Chondrocyte (in vitro differentiated cells): ENCODE measurements around the gene CARHSP1. TPM values are rescaled to one million over a fixed set of nuclear protein-coding genes. Genes with fewer than 3 reads are reported as not detected.
A peak's percentile ranks its signal among the peaks of the same experiment; 100 is the strongest.

Experiments used
- DNase-seq: peaks from one replicate; pipeline ENCODE4 v3.0.0; 2021; ENCODE audit warnings: mixed read lengths, low spot score
- H3K27ac Mint-ChIP-seq: one replicate; pipeline ENCODE4 v1.8.0; 2021; ENCODE audit warnings: mild to moderate bottlenecking, moderate library complexity, mixed read lengths; ENCODE audit not compliant: unreplicated experiment
- H3K27me3 Mint-ChIP-seq: 2 replicates; pipeline ENCODE4 v1.8.0; 2021; ENCODE audit warnings: low read depth, mixed read lengths
- H3K36me3 Mint-ChIP-seq: 2 replicates; pipeline ENCODE4 v1.8.0; 2021; ENCODE audit warnings: low read depth, mixed read lengths
- H3K4me1 Mint-ChIP-seq: 2 replicates; pipeline ENCODE4 v1.8.0; 2021; ENCODE audit warnings: low read depth, mild to moderate bottlenecking, mixed read lengths
- H3K4me3 Mint-ChIP-seq: one replicate; pipeline ENCODE4 v1.8.0; 2021; ENCODE audit warnings: mild to moderate bottlenecking, moderate library complexity, mixed read lengths; ENCODE audit not compliant: unreplicated experiment
- H3K9me3 Mint-ChIP-seq: 2 replicates; pipeline ENCODE4 v1.8.0; 2021; ENCODE audit warnings: low read depth, mixed read lengths
- CTCF ChIP-seq: fragments of 200-600 bp; sonication (generic); IDR thresholded peaks from 2 replicates; pipeline ENCODE4 v1.5.0; 2021; ENCODE audit warnings: antibody characterized with exemption, mild to moderate bottlenecking, moderate library complexity
- total RNA-seq: library from RNA; stranded (reverse); gene quantifications from 3 replicates; pipeline ENCODE4 v1.2.1, GENCODE V29; 2021

Gene CARHSP1
- total RNA-seq, 1 donor from 2014 or later = 57.4 TPM

GRCh38 chr16:8892101-8892575, 23.3 kb upstream of the CARHSP1 start:
- Mint-ChIP-seq H3K4me1 (peaks cover 22% of the 10 kb centered on the region), H3K9me3 (no peaks in the 10 kb centered on the region), H3K27ac (peak overlapping the region; percentile 70), H3K36me3 (peaks cover 28% of the 10 kb centered on the region), H3K4me3 (no peak overlapping the region), H3K27me3 (no peaks in the 10 kb centered on the region)
- no peak for TF ChIP-seq CTCF
- peak; percentile 47 for DNase-seq

DNA sequence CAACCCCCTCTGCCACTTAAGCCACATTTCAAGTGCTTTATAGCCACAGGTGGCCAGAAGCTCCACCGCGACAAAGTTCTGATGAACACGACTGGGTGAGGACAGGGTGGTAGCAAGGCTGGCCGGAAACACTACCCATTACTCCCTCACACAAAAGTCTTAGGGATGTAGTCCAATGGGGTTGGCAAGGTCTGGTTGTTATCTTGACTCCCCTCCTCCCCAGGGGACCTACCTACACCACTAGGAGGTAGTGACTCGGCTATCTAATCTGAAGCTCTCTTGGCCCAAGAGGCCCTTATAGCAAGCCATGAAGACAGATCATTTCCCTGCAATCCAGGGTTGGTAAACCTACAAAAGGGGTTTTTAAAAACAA, 21.7 kb upstream of the CARHSP1 start:
- Mint-ChIP-seq H3K4me3 (no peak overlapping the region), H3K27ac (no peak overlapping the region), H3K36me3 (peaks cover 28% of the 10 kb centered on the region), H3K9me3 (no peaks in the 10 kb centered on the region), H3K4me1 (peaks cover 36% of the 10 kb centered on the region), H3K27me3 (no peaks in the 10 kb centered on the region)
- DNase-seq = peak; percentile 35
- TF ChIP-seq CTCF = no peak

DNA sequence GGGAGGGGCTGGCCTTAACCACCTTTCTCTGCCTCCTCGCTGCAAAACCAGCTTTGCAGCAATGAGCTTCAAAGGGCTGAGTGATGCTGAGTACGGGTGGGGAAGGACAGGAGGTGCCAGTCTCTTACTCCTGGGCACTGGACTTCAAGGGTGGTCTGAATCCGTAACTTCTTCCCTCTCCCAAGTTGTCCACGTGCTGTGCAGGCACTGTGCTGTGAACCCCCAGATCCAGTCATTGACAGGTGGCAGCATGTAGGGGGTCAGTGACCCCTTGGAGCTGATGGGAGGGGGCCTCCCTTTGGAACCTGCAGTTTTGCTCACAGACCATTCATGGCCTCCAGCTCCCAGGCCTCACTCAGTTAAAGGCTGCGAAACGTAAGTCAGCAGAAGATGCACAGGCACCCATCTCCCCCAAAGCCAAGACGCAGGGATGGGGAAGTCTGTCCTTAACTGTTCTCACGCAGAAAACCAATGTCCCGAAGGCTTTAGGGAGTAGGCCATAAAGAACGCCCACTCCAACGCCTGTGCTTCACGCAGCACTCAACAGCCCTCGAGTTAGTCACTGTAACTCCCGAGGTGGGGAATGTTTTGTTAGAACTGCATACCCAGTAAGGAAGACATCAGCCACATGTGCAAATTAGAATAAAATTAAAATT, 21.2 kb upstream of the CARHSP1 start:
- H3K4me1 Mint-ChIP-seq = peaks cover 36% of the 10 kb centered on the region
- H3K27me3 Mint-ChIP-seq = no peaks in the 10 kb centered on the region
- DNase-seq = peak; percentile 35
- H3K4me3 Mint-ChIP-seq = no peak overlapping the region
- H3K36me3 Mint-ChIP-seq = peaks cover 23% of the 10 kb centered on the region
- H3K27ac Mint-ChIP-seq = no peak overlapping the region
- no peak for TF ChIP-seq CTCF
- H3K9me3 Mint-ChIP-seq = no peaks in the 10 kb centered on the region

DNA sequence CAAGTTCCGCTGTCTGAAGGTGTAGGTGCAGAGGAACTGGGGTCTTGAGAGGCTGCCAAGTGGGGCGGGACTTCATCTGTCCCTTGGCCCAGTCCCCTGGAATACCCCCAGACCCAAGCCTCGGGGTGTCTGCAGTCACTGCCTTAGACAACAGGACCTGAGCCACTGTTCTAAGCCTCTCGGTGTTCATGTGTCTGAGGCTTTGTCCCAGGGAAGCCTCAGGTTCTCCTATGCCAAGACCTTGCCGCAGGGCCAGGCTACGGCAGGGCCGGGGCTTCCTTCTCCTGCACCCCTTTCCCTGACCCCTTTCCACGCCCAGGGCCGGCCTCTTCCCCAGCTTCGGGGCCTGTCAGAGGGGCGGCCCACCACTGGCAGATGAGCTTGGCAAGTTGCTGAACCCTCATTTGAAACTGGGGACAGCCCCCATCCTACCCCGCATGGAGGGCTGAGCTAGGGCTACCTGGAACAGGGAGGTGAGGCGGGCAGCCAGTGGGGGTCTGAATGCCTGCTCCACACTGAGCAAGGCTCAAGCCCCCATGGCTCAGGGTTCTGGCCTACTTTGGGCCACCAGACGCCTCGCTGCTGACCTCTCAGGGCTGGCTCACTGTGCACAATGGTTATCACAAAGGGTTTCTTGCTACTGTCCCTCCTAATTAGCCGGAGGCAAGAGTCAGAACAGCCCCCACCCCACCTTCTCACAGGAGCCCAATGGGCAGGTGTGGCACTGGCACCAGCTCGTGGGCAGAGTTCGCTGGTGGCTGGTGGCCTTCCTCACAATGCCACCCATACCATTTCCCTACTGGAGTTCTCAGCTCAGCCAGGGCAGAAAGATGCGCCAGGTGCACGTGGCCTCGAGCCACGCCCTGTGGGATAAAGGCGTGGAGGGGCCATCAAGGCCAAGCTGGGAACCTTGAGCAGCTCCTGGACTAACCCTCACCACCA, 20.4 kb upstream of the CARHSP1 start:
- DNase-seq = peak; percentile 75
- peaks cover 36% of the 10 kb centered on the region for H3K4me1 Mint-ChIP-seq
- H3K9me3 Mint-ChIP-seq = no peaks in the 10 kb centered on the region
- no peaks in the 10 kb centered on the region for H3K27me3 Mint-ChIP-seq
- H3K27ac Mint-ChIP-seq = no peak overlapping the region
- no peak overlapping the region for H3K4me3 Mint-ChIP-seq
- peaks cover 17% of the 10 kb centered on the region for H3K36me3 Mint-ChIP-seq
- no peak for TF ChIP-seq CTCF

DNA sequence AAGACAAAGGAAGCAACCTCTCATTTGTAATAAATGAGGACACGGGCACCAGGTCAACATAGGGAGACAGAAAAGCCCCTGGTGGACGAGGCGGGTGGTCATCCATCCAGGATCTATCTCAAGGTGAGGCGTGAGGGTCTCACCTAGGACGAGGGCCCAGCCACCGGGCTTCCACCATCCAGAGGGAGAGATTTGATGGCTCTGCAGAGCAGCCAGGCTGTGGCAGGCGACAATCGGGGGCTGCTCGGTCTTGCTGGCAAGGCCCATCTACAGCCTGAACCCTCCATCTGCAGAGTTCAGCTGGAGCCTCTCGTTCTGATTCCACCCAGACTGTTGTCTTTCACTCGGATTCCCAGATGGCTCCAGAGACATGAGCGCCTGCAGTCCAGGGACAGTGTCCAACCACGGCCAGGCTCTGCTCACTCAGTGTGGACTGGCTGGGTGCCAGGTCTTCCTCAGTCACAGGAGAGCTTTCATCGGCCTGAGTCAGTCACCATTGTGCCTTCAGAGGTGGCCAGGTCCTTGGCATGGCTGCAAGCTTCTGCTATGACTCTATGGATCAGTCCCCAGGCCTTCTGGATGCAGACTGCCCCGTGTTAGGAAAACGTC, 19.2 kb upstream of the CARHSP1 start:
- no peak overlapping the region for H3K27ac Mint-ChIP-seq
- H3K4me3 Mint-ChIP-seq = no peak overlapping the region
- no peak for TF ChIP-seq CTCF
- no peaks in the 10 kb centered on the region for H3K27me3 Mint-ChIP-seq
- H3K4me1 Mint-ChIP-seq = peaks cover 36% of the 10 kb centered on the region
- no peaks in the 10 kb centered on the region for H3K9me3 Mint-ChIP-seq
- DNase-seq = peak; percentile 87
- peaks cover 15% of the 10 kb centered on the region for H3K36me3 Mint-ChIP-seq
